ENCODE results near the gene SYCE1L.
"Not testable (repeated sequence)": the region's sequence is repeated elsewhere in the genome, so short reads cannot be mapped to it uniquely, and the experiment has no call there.

Gene SYCE1L

GRCh38 chr16:77165536-77166236 is 33.5 kb upstream of the SYCE1L start:
- not testable (repeated sequence) for H3K27ac ChIP-seq (ENCODE audit: low read depth, low read length); H2BK5ac ChIP-seq (ENCODE audit: low read depth, low read length, poor library complexity); H2AFZ ChIP-seq (ENCODE audit: insufficient read depth, low read length, poor library complexity); H3K23ac ChIP-seq (ENCODE audit: low read length); H3K4me3 ChIP-seq (ENCODE audit: low read depth, low read length); H3K79me2 ChIP-seq (ENCODE audit: control insufficient read depth, insufficient read depth, low read length, poor library complexity); DNase-seq; H4K12ac ChIP-seq (ENCODE audit: low read depth, low read length); H3K4me2 ChIP-seq (ENCODE audit: low read length); H2BK120ac ChIP-seq (ENCODE audit: insufficient read depth, low read length, poor library complexity); H3K18ac ChIP-seq (ENCODE audit: low read length); H3K36me3 ChIP-seq (ENCODE audit: control insufficient read depth in 1 of 2, insufficient read depth in 2 of 2, low read length in 2 of 2); H3K79me1 ChIP-seq (ENCODE audit: low read length); H3K14ac ChIP-seq (ENCODE audit: low read length); H3K9me3 ChIP-seq (ENCODE audit: insufficient read depth, low read depth, low read length); H3K4me1 ChIP-seq (ENCODE audit: control insufficient read depth in 1 of 2, insufficient read depth in 2 of 2, low read length in 2 of 2); H3K27me3 ChIP-seq (ENCODE audit: insufficient read depth, low read length); H3K4ac ChIP-seq (ENCODE audit: low read depth, low read length); H2BK12ac ChIP-seq (ENCODE audit: low read length); H4K91ac ChIP-seq (ENCODE audit: low read depth, low read length); H4K8ac ChIP-seq (ENCODE audit: low read depth, low read length); H3K9ac ChIP-seq (ENCODE audit: low read length); H2AK5ac ChIP-seq (ENCODE audit: low read length)
- WGBS (ENCODE audit: extremely low coverage, insufficient coverage, insufficient read length) = no CpG with 5 or more reads among the region's 9 CpGs

GRCh38 chr16:77166726-77167125 is 32.5 kb upstream of the SYCE1L start:
- Histone ChIP-seq H3K79me1 (ENCODE audit: low read length) (no peaks in the 10 kb centered on the region), H3K79me2 (ENCODE audit: control insufficient read depth, insufficient read depth, low read length, poor library complexity) (no peaks in the 10 kb centered on the region), H4K12ac (ENCODE audit: low read depth, low read length) (no peak overlapping the region), H3K9me3 (ENCODE audit: insufficient read depth, low read depth, low read length) (no peaks in the 10 kb centered on the region), H3K27me3 (ENCODE audit: insufficient read depth, low read length) (no peaks in the 10 kb centered on the region), H3K4ac (ENCODE audit: low read depth, low read length) (no peak overlapping the region), H3K9ac (ENCODE audit: low read length) (no peak overlapping the region), H3K4me3 (ENCODE audit: low read depth, low read length) (no peak overlapping the region), H3K36me3 (ENCODE audit: control insufficient read depth in 1 of 2, insufficient read depth in 2 of 2, low read length in 2 of 2) (no peaks in the 10 kb centered on the region), H3K14ac (ENCODE audit: low read length) (no peak overlapping the region), H3K27ac (ENCODE audit: low read depth, low read length) (no peak overlapping the region), H2BK120ac (ENCODE audit: insufficient read depth, low read length, poor library complexity) (no peak overlapping the region), H3K4me1 (ENCODE audit: control insufficient read depth in 1 of 2, insufficient read depth in 2 of 2, low read length in 2 of 2) (no peaks in the 10 kb centered on the region), H2BK5ac (ENCODE audit: low read depth, low read length, poor library complexity) (no peak overlapping the region), H4K8ac (ENCODE audit: low read depth, low read length) (no peak overlapping the region), H2BK12ac (ENCODE audit: low read length) (no peak overlapping the region), H2AK5ac (ENCODE audit: low read length) (no peak overlapping the region), H4K91ac (ENCODE audit: low read depth, low read length) (no peak overlapping the region), H3K18ac (ENCODE audit: low read length) (no peak overlapping the region), H3K23ac (ENCODE audit: low read length) (no peak overlapping the region), H2AFZ (ENCODE audit: insufficient read depth, low read length, poor library complexity) (no peak overlapping the region), H3K4me2 (ENCODE audit: low read length) (no peak overlapping the region)
- DNase-seq = no peak
- no CpG with 5 or more reads among the region's 2 CpGs for WGBS (ENCODE audit: extremely low coverage, insufficient coverage, insufficient read length)

- H4K8ac ChIP-seq (ENCODE audit: low read depth, low read length) = no peak overlapping the region
- no peaks in the 10 kb centered on the region for H3K79me2 ChIP-seq (ENCODE audit: control insufficient read depth, insufficient read depth, low read length, poor library complexity)
- no peak overlapping the region for H2AK5ac ChIP-seq (ENCODE audit: low read length)
- H2AFZ ChIP-seq (ENCODE audit: insufficient read depth, low read length, poor library complexity) = no peak overlapping the region
- H3K4me2 ChIP-seq (ENCODE audit: low read length) = no peak overlapping the region
- H3K27ac ChIP-seq (ENCODE audit: low read depth, low read length) = no peak overlapping the region
- no peaks in the 10 kb centered on the region for H3K36me3 ChIP-seq (ENCODE audit: control insufficient read depth in 1 of 2, insufficient read depth in 2 of 2, low read length in 2 of 2)
- no peak for DNase-seq
- H3K18ac ChIP-seq (ENCODE audit: low read length) = no peak overlapping the region
- H3K4me3 ChIP-seq (ENCODE audit: low read depth, low read length) = no peak overlapping the region
- no peaks in the 10 kb centered on the region for H3K79me1 ChIP-seq (ENCODE audit: low read length)
- H4K91ac ChIP-seq (ENCODE audit: low read depth, low read length) = no peak overlapping the region
- no peak overlapping the region for H2BK120ac ChIP-seq (ENCODE audit: insufficient read depth, low read length, poor library complexity)
- no peaks in the 10 kb centered on the region for H3K4me1 ChIP-seq (ENCODE audit: control insufficient read depth in 1 of 2, insufficient read depth in 2 of 2, low read length in 2 of 2)
- no peaks in the 10 kb centered on the region for H3K27me3 ChIP-seq (ENCODE audit: insufficient read depth, low read length)
- no peak overlapping the region for H3K4ac ChIP-seq (ENCODE audit: low read depth, low read length)
- H4K12ac ChIP-seq (ENCODE audit: low read depth, low read length) = no peak overlapping the region
- no CpG with 5 or more reads among the region's 4 CpGs for WGBS (ENCODE audit: extremely low coverage, insufficient coverage, insufficient read length)
- no peak overlapping the region for H2BK5ac ChIP-seq (ENCODE audit: low read depth, low read length, poor library complexity)
- H2BK12ac ChIP-seq (ENCODE audit: low read length) = no peak overlapping the region
- H3K23ac ChIP-seq (ENCODE audit: low read length) = no peak overlapping the region
- H3K9me3 ChIP-seq (ENCODE audit: insufficient read depth, low read depth, low read length) = no peaks in the 10 kb centered on the region
- no peak overlapping the region for H3K14ac ChIP-seq (ENCODE audit: low read length)
- H3K9ac ChIP-seq (ENCODE audit: low read length) = no peak overlapping the region
Measured at GRCh38 chr16:77168901-77169300, 30.3 kb upstream of the SYCE1L start.

- Histone ChIP-seq H4K8ac (ENCODE audit: low read depth, low read length) (no peak overlapping the region), H3K79me1 (ENCODE audit: low read length) (no peaks in the 10 kb centered on the region), H3K27ac (ENCODE audit: low read depth, low read length) (no peak overlapping the region), H3K4me3 (ENCODE audit: low read depth, low read length) (no peak overlapping the region), H3K18ac (ENCODE audit: low read length) (no peak overlapping the region), H3K4ac (ENCODE audit: low read depth, low read length) (no peak overlapping the region), H3K27me3 (ENCODE audit: insufficient read depth, low read length) (no peaks in the 10 kb centered on the region), H3K9me3 (ENCODE audit: insufficient read depth, low read depth, low read length) (no peaks in the 10 kb centered on the region), H3K79me2 (ENCODE audit: control insufficient read depth, insufficient read depth, low read length, poor library complexity) (no peaks in the 10 kb centered on the region), H3K9ac (ENCODE audit: low read length) (no peak overlapping the region), H2AK5ac (ENCODE audit: low read length) (no peak overlapping the region), H2BK120ac (ENCODE audit: insufficient read depth, low read length, poor library complexity) (no peak overlapping the region), H2BK5ac (ENCODE audit: low read depth, low read length, poor library complexity) (no peak overlapping the region), H2BK12ac (ENCODE audit: low read length) (no peak overlapping the region), H3K23ac (ENCODE audit: low read length) (no peak overlapping the region), H2AFZ (ENCODE audit: insufficient read depth, low read length, poor library complexity) (no peak overlapping the region), H3K4me1 (ENCODE audit: control insufficient read depth in 1 of 2, insufficient read depth in 2 of 2, low read length in 2 of 2) (no peaks in the 10 kb centered on the region), H3K4me2 (ENCODE audit: low read length) (no peak overlapping the region), H3K36me3 (ENCODE audit: control insufficient read depth in 1 of 2, insufficient read depth in 2 of 2, low read length in 2 of 2) (no peaks in the 10 kb centered on the region), H4K91ac (ENCODE audit: low read depth, low read length) (no peak overlapping the region), H3K14ac (ENCODE audit: low read length) (no peak overlapping the region), H4K12ac (ENCODE audit: low read depth, low read length) (no peak overlapping the region)
- peak; percentile 30 to 71 for DNase-seq
- no CpG with 5 or more reads among the region's 6 CpGs for WGBS (ENCODE audit: extremely low coverage, insufficient coverage, insufficient read length)
Measured at GRCh38 chr16:77169650-77170236, 29.5 kb upstream of the SYCE1L start.

Data from trophoblast cell (in vitro differentiated cells and primary cell).